ENCODE results near the gene MDFIC2. TPM values are rescaled to one million over a fixed set of nuclear protein-coding genes. Genes with fewer than 3 reads are reported as not detected.

Gene MDFIC2
- total RNA-seq: not detected
- not detected for polyA plus RNA-seq
- long read RNA-seq, donor 1: 0 reads
- long read RNA-seq, donor 2: 0 reads
- long read RNA-seq, donor 3: 0 reads
- long read RNA-seq, donor 4: 0 reads
- long read RNA-seq, donor 5: 0 reads
- long read RNA-seq, donor 6: 0 reads
- long read RNA-seq, donor 7: 0 reads
- long read RNA-seq, donor 8: 0 reads
- long read RNA-seq, donor 9: 0 reads
- long read RNA-seq, donor 10: 0 reads

DNA sequence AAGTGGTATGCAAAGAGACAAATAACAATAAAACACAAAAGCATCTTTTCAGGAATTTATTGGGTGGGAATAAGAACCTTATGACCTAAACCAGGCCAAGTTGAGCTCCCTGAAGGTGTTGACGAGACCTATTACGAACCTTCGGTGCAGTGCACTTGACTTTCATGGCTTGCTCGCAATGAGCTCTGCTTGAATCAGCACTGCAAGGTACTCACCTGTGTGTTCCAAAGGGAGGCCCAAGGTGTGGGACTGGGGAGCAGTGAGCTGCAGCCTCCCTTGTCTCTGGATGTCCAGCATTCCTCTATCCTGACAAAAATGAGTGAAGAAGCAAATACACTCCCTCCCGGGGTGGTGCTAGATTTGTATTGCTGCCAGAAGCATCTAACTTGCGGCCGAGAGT lies at the start of gene MDFIC2:
TSS of gene MDFIC2 (minus strand) at position 303 of the 400 bp plus-strand sequence. CDS start 665 bp downstream, outside the sequence.
- DNase-seq: no peak
- WGBS, 5 donors: 82 to 86% (median 83%) methylated on average over 7 of the region's 7 CpGs
- TF ChIP-seq POLR2AphosphoS5 (IDR thresholded peaks at IDR 0.05) (no peak), POLR2A (IDR thresholded peaks at IDR 0.05) (no peak), EP300 (IDR thresholded peaks at IDR 0.05) (no peak)
- TF ChIP-seq, protein P1, sequence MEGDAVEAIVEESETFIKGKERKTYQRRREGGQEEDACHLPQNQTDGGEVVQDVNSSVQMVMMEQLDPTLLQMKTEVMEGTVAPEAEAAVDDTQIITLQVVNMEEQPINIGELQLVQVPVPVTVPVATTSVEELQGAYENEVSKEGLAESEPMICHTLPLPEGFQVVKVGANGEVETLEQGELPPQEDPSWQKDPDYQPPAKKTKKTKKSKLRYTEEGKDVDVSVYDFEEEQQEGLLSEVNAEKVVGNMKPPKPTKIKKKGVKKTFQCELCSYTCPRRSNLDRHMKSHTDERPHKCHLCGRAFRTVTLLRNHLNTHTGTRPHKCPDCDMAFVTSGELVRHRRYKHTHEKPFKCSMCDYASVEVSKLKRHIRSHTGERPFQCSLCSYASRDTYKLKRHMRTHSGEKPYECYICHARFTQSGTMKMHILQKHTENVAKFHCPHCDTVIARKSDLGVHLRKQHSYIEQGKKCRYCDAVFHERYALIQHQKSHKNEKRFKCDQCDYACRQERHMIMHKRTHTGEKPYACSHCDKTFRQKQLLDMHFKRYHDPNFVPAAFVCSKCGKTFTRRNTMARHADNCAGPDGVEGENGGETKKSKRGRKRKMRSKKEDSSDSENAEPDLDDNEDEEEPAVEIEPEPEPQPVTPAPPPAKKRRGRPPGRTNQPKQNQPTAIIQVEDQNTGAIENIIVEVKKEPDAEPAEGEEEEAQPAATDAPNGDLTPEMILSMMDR (IDR thresholded peaks at IDR 0.05): no peak

DNA sequence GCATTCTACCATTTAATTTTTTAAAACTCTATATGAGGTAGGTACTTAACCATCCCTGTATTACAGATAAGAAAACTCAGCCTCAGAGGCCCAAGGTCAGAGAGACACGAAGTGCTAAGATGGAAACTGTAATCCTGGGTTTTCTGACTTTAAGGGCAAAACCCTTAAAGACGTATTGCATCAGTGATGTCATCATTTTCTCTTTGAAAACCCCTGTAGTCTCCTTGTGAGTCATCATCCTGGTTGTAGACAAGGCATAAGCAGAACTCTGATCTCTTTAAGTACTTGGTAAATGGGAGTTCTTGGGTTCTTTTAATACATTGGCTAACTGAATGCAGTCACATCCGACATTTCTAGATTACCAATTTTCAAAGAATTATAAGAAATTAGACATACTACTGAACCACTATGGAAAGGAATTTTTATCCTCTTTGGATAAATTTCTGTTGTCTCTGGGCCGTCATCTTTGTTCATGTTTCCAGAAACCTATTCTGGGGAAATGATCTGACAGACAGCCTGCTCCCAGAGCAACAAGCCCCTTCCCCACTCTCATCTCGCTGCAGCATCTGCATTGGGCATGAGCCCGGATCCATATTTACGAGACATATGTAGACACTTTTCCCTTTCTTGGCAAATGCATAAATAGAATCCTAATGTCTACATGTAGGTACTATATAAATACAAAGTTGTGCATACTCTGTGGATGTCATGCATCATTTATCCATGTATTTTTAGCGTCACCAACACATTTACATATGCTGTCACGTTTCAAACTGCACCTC lies 48.7 kb upstream of the MDFIC2 start:
- intact Hi-C loops (cut with DNase I; ENCODE audit: low total_unique reads): loop anchor here (5.0 kb wide), 1 partner anchor 294 kb away; no protein-coding TSS in a partner anchor
- Histone ChIP-seq H3K27ac (no peak overlapping the region), H3K9me3 (peaks cover 0 to 19% (median 7%) of the 10 kb centered on the region in 4 donors), H3K27me3 (no peaks in the 10 kb centered on the region), H3K4me3 (no peak overlapping the region), H3K36me3 (no peaks in the 10 kb centered on the region), H3K4me1 (peaks cover 0 to 4% (median 0%) of the 10 kb centered on the region in 4 donors)
- DNase-seq: no peak
- WGBS, 5 donors: 77 to 83% (median 82%) methylated on average over 9 of the region's 9 CpGs
- TF ChIP-seq, protein P1 (IDR thresholded peaks at IDR 0.05): no peak
- no peak for TF ChIP-seq POLR2AphosphoS5 (IDR thresholded peaks at IDR 0.05)
- no peak for TF ChIP-seq EP300 (IDR thresholded peaks at IDR 0.05)
- TF ChIP-seq POLR2A (IDR thresholded peaks at IDR 0.05): no peak

More for the DNA sequence above, at the start of gene MDFIC2:
- Histone ChIP-seq H3K36me3 (no peaks in the 10 kb centered on the region), H3K4me1 (no peaks in the 10 kb centered on the region), H3K4me3 (no peak within 1 kb of the TSS), H3K27ac (no peak within 1 kb of the TSS), H3K9me3 (no peaks in the 10 kb centered on the region), H3K27me3 (no peaks in the 10 kb centered on the region)
- intact Hi-C loops (cut with DNase I; ENCODE audit: low total_unique reads): no loop called here

DNA sequence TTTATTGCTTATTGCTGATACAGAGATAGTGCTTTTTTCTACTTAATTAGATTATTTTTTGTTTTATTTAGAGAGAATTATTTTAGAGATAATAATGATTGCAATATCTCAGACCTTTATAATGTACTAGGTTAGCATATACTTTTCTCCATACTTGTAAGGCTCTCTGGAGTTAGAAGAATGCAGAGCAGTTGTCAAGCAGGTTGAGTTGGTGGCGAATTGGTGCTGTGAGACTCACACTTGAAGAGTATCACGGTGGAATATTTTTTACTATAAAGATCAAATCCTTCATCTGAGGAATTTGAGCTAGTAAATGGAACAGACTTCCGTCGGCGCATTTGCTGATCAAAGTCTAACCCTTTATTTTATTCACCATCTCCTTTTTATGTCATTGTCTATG lies 47.3 kb upstream of the MDFIC2 start:
- intact Hi-C loops (cut with DNase I; ENCODE audit: low total_unique reads): loop anchor here (5.0 kb wide), 1 partner anchor 292 kb away; no protein-coding TSS in a partner anchor
- no peak for DNase-seq
- Histone ChIP-seq H3K4me3 (no peak overlapping the region), H3K9me3 (peaks cover 0 to 10% (median 5%) of the 10 kb centered on the region in 4 donors), H3K36me3 (no peaks in the 10 kb centered on the region), H3K4me1 (peaks cover 0 to 4% (median 0%) of the 10 kb centered on the region in 4 donors), H3K27me3 (no peaks in the 10 kb centered on the region), H3K27ac (no peak overlapping the region)
- WGBS, 5 donors: 86 to 91% (median 90%) methylated on average over 5 of the region's 5 CpGs
- TF ChIP-seq, protein P1 (IDR thresholded peaks at IDR 0.05): no peak
- TF ChIP-seq POLR2A (IDR thresholded peaks at IDR 0.05): no peak
- no peak for TF ChIP-seq POLR2AphosphoS5 (IDR thresholded peaks at IDR 0.05)
- TF ChIP-seq EP300 (IDR thresholded peaks at IDR 0.05): no peak

DNA sequence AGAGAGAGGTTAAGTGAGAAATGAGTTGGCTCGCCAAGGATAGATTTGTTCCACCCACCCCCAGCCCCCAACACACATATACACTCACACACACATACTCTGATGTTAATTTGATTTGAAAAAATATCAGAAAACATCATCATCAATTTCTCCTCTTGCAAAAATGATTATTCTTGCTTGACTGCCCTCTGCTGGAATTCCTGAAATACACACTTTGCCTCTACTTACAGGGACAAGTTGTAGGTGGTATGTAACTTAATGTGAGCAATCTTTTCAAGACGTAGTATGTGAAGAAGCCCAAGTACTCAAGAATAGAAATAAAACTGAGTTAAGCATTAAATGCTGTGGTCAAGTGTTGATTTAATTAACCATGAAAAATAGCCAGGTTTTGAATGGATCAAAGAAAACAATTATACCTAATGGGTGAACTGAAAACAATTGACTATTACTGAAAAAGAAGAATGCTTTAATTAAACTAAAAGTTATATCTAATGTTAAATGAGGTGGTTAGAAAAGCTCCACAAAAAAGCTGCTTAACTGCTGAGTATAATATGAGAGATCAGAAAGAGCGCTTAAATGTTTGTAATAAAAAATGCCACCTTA lies 46.6 kb upstream of the MDFIC2 start:
- WGBS, 5 donors: 39 to 49% (median 45%) methylated on average over 3 of the region's 3 CpGs
- intact Hi-C loops (cut with DNase I; ENCODE audit: low total_unique reads): no loop called here
- no peak for TF ChIP-seq POLR2A (IDR thresholded peaks at IDR 0.05)
- TF ChIP-seq, protein P1 (IDR thresholded peaks at IDR 0.05): peak in 5 of 7 experiments; percentile 37 to 75 (median 60)
- no peak overlapping the region for H3K4me3 ChIP-seq
- peaks cover 0 to 4% (median 0%) of the 10 kb centered on the region in 4 donors for H3K4me1 ChIP-seq
- no peaks in the 10 kb centered on the region for H3K27me3 ChIP-seq
- peaks cover 0 to 4% (median 2%) of the 10 kb centered on the region in 4 donors for H3K9me3 ChIP-seq
- H3K36me3 ChIP-seq: no peaks in the 10 kb centered on the region
- no peak overlapping the region for H3K27ac ChIP-seq
- DNase-seq: peak in 1 of 2 donors; percentile 67
